H9 (cell line): ENCODE results near the gene APOBEC3H. TPM values are rescaled to one million over a fixed set of nuclear protein-coding genes. Genes with fewer than 3 reads are reported as not detected.

Source experiments
- DNase-seq: peaks from one replicate; pipeline ENCODE4 v3.0.0-alpha.2; 2017
- H2AFZ ChIP-seq: one replicate; pipeline ENCODE4 v1.6.1; 2013; ENCODE audit warnings: mild to moderate bottlenecking, low read length, control low read depth, moderate library complexity
- H2AK5ac ChIP-seq: 2 replicates; pipeline ENCODE4 v1.6.1; 2013; ENCODE audit warnings: low read length, control low read depth, mixed read lengths; ENCODE audit not compliant: insufficient read length
- H2BK120ac ChIP-seq: one replicate; pipeline ENCODE4 v1.6.1; 2013; ENCODE audit warnings: low read depth, mild to moderate bottlenecking, low read length, control low read depth, inconsistent platforms; ENCODE audit not compliant: poor library complexity, severe bottlenecking
- H2BK12ac ChIP-seq: 2 replicates; pipeline ENCODE4 v1.6.1; 2013; ENCODE audit warnings: low read length, control low read depth, mixed read lengths, low read depth; ENCODE audit not compliant: insufficient read length
- H2BK15ac ChIP-seq: 2 replicates; pipeline ENCODE4 v1.6.1; 2013; ENCODE audit warnings: low read depth, low read length, control low read depth
- H2BK20ac ChIP-seq: one replicate; pipeline ENCODE4 v1.6.1; 2013; ENCODE audit warnings: low read depth, mild to moderate bottlenecking, low read length, control low read depth, inconsistent platforms; ENCODE audit not compliant: poor library complexity, severe bottlenecking
- H2BK5ac ChIP-seq: 2 replicates; pipeline ENCODE4 v1.6.1; 2013; ENCODE audit warnings: low read length, control low read depth, mixed read lengths; ENCODE audit not compliant: insufficient read length
- H3K14ac ChIP-seq: 2 replicates; pipeline ENCODE4 v1.6.1; 2013; ENCODE audit warnings: low read length, control low read depth; ENCODE audit not compliant: insufficient read depth
- H3K18ac ChIP-seq: 2 replicates; pipeline ENCODE4 v1.6.1; 2013; ENCODE audit warnings: low read depth, mild to moderate bottlenecking, mixed read lengths, low read length, control low read depth; ENCODE audit not compliant: insufficient read length
- H3K23ac ChIP-seq: 2 replicates; pipeline ENCODE4 v1.6.1; 2013; ENCODE audit warnings: low read length, control low read depth, mixed read lengths, low read depth; ENCODE audit not compliant: insufficient read length
- H3K23me2 ChIP-seq: 2 replicates; pipeline ENCODE4 v1.6.1; 2013; ENCODE audit warnings: low read depth, mild to moderate bottlenecking, mixed read lengths, low read length, control low read depth; ENCODE audit not compliant: insufficient read length, poor library complexity, severe bottlenecking
- H3K27ac ChIP-seq: 2 replicates; pipeline ENCODE4 v1.5.1; 2013; ENCODE audit warnings: low read length, control low read depth, mixed read lengths, low read depth; ENCODE audit not compliant: insufficient read length
- H3K27me3 ChIP-seq: 2 replicates; pipeline ENCODE4 v1.6.1; 2013; ENCODE audit warnings: low read length, control low read depth, inconsistent platforms; ENCODE audit not compliant: insufficient read depth
- H3K4ac ChIP-seq: 2 replicates; pipeline ENCODE4 v1.6.1; 2013; ENCODE audit warnings: low read depth, mild to moderate bottlenecking, control low read depth, inconsistent platforms, low read length, moderate library complexity
- H3K4me1 ChIP-seq: 2 replicates; pipeline ENCODE4 v1.6.1; 2013; ENCODE audit warnings: low read length, control low read depth, inconsistent platforms; ENCODE audit not compliant: insufficient read depth
- H3K4me2 ChIP-seq: 2 replicates; pipeline ENCODE4 v1.6.1; 2013; ENCODE audit warnings: low read length, control low read depth, mixed read lengths; ENCODE audit not compliant: insufficient read length, insufficient read depth
- H3K56ac ChIP-seq: 2 replicates; pipeline ENCODE4 v1.6.1; 2013; ENCODE audit warnings: low read depth, mild to moderate bottlenecking, mixed read lengths, low read length, control low read depth; ENCODE audit not compliant: insufficient read length
- H3K79me1 ChIP-seq: 2 replicates; pipeline ENCODE4 v1.6.1; 2013; ENCODE audit warnings: low read depth, mild to moderate bottlenecking, moderate library complexity, low read length, control low read depth, inconsistent platforms; ENCODE audit not compliant: insufficient read depth, poor library complexity, severe bottlenecking
- H3K79me2 ChIP-seq: 2 replicates; pipeline ENCODE4 v1.6.1; 2013; ENCODE audit warnings: low read length, control low read depth, inconsistent platforms; ENCODE audit not compliant: insufficient read depth
- H3K9ac ChIP-seq: 2 replicates; pipeline ENCODE4 v1.6.1; 2013; ENCODE audit warnings: low read length, control low read depth, mixed read lengths; ENCODE audit not compliant: insufficient read length; ENCODE audit errors: extremely low read depth
- H3K9me3 ChIP-seq: one replicate; pipeline ENCODE4 v1.6.1; 2013; ENCODE audit warnings: low read depth, low read length, inconsistent platforms; ENCODE audit not compliant: control insufficient read depth
- H3T11ph ChIP-seq: one replicate; pipeline ENCODE4 v1.6.1; 2013; ENCODE audit warnings: mild to moderate bottlenecking, low read length, control low read depth, inconsistent platforms
- H4K20me1 ChIP-seq: one replicate; pipeline ENCODE4 v1.6.1; 2013; ENCODE audit not compliant: control insufficient read depth, insufficient read length, insufficient read depth
- H4K5ac ChIP-seq: 2 replicates; pipeline ENCODE4 v1.6.1; 2013; ENCODE audit warnings: low read depth, mild to moderate bottlenecking, mixed read lengths, low read length, control low read depth; ENCODE audit not compliant: insufficient read length
- H4K8ac ChIP-seq: replicated peaks from 2 replicates; pipeline ENCODE4 v1.6.1; 2013; ENCODE audit warnings: low read length, control low read depth, mixed read lengths, low read depth; ENCODE audit not compliant: insufficient read length
- H4K91ac ChIP-seq: 2 replicates; pipeline ENCODE4 v1.6.1; 2013; ENCODE audit warnings: low read depth, mild to moderate bottlenecking, moderate library complexity, mixed read lengths, low read length, control low read depth; ENCODE audit not compliant: insufficient read length
- H3K27ac Mint-ChIP-seq, 3 experiments: 2 replicates in 2 of 3; 3 replicates in 1 of 3; pipeline ENCODE4 v1.8.0; 2020 to 2021; ENCODE audit warnings: mixed read lengths in 3 of 3, mild to moderate bottlenecking in 1 of 3, moderate library complexity in 1 of 3
- H3K27me3 Mint-ChIP-seq: 2 replicates; pipeline ENCODE4 v1.8.0; 2021; ENCODE audit warnings: low read depth, mild to moderate bottlenecking, moderate library complexity, mixed read lengths
- H3K36me3 Mint-ChIP-seq, 3 experiments: 2 replicates in 2 of 3; 3 replicates in 1 of 3; pipeline ENCODE4 v1.8.0; 2020 to 2021; ENCODE audit warnings: low read depth in 3 of 3, mixed read lengths in 3 of 3; ENCODE audit not compliant: insufficient read depth in 1 of 3
- H3K4me1 Mint-ChIP-seq, 2 experiments: 2 replicates each; pipeline ENCODE4 v1.8.0; 2020; ENCODE audit warnings: mixed read lengths in 2 of 2
- H3K4me3 Mint-ChIP-seq, 2 experiments: 2 replicates in 1 of 2; 3 replicates in 1 of 2; pipeline ENCODE4 v1.8.0; 2020 to 2021; ENCODE audit warnings: mild to moderate bottlenecking in 2 of 2, mixed read lengths in 2 of 2, moderate library complexity in 1 of 2
- H3K9me3 Mint-ChIP-seq, 2 experiments: 2 replicates in 1 of 2; 3 replicates in 1 of 2; pipeline ENCODE4 v1.8.0; 2020; ENCODE audit warnings: mild to moderate bottlenecking in 2 of 2, mixed read lengths in 2 of 2, moderate library complexity in 1 of 2
- CTCF ChIP-seq: fragments of 200-600 bp; sonication (generic); conservative IDR thresholded peaks from 3 replicates; pipeline ENCODE4 v1.8.0; 2021; ENCODE audit warnings: antibody characterized with exemption, mild to moderate bottlenecking
- WGBS: extraction: QIAGEN DNeasy Blood & Tissue Kit; methylation state at CpG from one replicate; pipeline ENCODE4 v1.1.7; 2013; ENCODE audit warnings: missing lambda C conversion rate, low lambda C conversion rate, mixed read lengths; ENCODE audit not compliant: insufficient read length; ENCODE audit errors: extremely low coverage; 5-methylcytosine and 5-hydroxymethylcytosine counted together
- total RNA-seq: library from RNA; stranded (reverse); gene quantifications from 2 replicates; pipeline ENCODE4 v1.2.1, GENCODE V29; 2021

APOBEC3H gene
- total RNA-seq, 1 experiment from 2014 or later, result 0.48 TPM

- H3K27ac Mint-ChIP-seq, result peak overlapping the region in 1 of 3 experiments; percentile 80; a peak in 1 of 7 replicates
- no peak overlapping the region for H4K91ac ChIP-seq
- no peak overlapping the region for H3K4me2 ChIP-seq
- no peaks in the 10 kb centered on the region for H3K79me1 ChIP-seq
- no peak overlapping the region for H2BK20ac ChIP-seq
- WGBS, result no CpG with 5 or more reads among the region's 9 CpGs
- no peaks in the 10 kb centered on the region for H3K9me3 Mint-ChIP-seq
- H2BK120ac ChIP-seq, result no peak overlapping the region
- TF ChIP-seq CTCF, result no peak
- H3K27me3 Mint-ChIP-seq, result no peaks in the 10 kb centered on the region; the same call in none of the 2 replicates
- H3K27me3 ChIP-seq, result no peaks in the 10 kb centered on the region
- no peak overlapping the region for H2BK12ac ChIP-seq
- no peak for DNase-seq
- peaks cover 16 to 34% of the 10 kb centered on the region in 2 experiments for H3K4me1 Mint-ChIP-seq
- H3K79me2 ChIP-seq, result no peaks in the 10 kb centered on the region
- H3K23me2 ChIP-seq, result no peaks in the 10 kb centered on the region
- no peak overlapping the region for H2BK5ac ChIP-seq
- no peak overlapping the region for H3K27ac ChIP-seq
- H4K8ac ChIP-seq, result no peak overlapping the region
- no peaks in the 10 kb centered on the region for H3K4me1 ChIP-seq
- no peak overlapping the region for H2BK15ac ChIP-seq
- H3K23ac ChIP-seq, result no peak overlapping the region
- no peak overlapping the region for H3T11ph ChIP-seq
- no peak overlapping the region for H3K4me3 Mint-ChIP-seq
- H2AFZ ChIP-seq, result no peak overlapping the region
- H3K9ac ChIP-seq, result no peak overlapping the region
- H3K14ac ChIP-seq, result peak overlapping the region; percentile 44; the same call in 1 of the 2 replicates
- no peak overlapping the region for H4K5ac ChIP-seq
- H3K56ac ChIP-seq, result no peak overlapping the region
- H4K20me1 ChIP-seq, result no peaks in the 10 kb centered on the region
- no peaks in the 10 kb centered on the region for H3K36me3 Mint-ChIP-seq
- H2AK5ac ChIP-seq, result no peak overlapping the region
- no peak overlapping the region for H3K18ac ChIP-seq
- H3K4ac ChIP-seq, result no peak overlapping the region
- no peaks in the 10 kb centered on the region for H3K9me3 ChIP-seq
Measured at GRCh38 chr22:39080052-39080762, 16.8 kb upstream of the APOBEC3H start.
